ENCODE data around the gene DHX29. TPM values are rescaled to one million over a fixed set of nuclear protein-coding genes. Genes with fewer than 3 reads are reported as not detected.

DHX29 gene
- total and polyA plus RNA-seq, 2 donors from 2014 or later (not counting 2 experiments from before 2014, with no cell fraction given): 10.2 to 37.5 TPM

Other genes starting within 250 kb of the DHX29 start
- not detected in 2 replicates for gene GZMA, start 205.0 kb downstream of the DHX29 start, total RNA-seq
- not detected in 2 replicates for gene GZMA, start 205.0 kb downstream of the DHX29 start, polyA plus RNA-seq
- gene GPX8, start 147.5 kb downstream of the DHX29 start, total RNA-seq: 47.2 and 63.1 TPM in 2 replicates
- 44.5 and 49.1 TPM in 2 replicates for gene GPX8, start 147.5 kb downstream of the DHX29 start, polyA plus RNA-seq
- not detected in 2 replicates for gene CDC20B, start 134.5 kb downstream of the DHX29 start, total RNA-seq
- gene CDC20B, start 134.5 kb downstream of the DHX29 start, polyA plus RNA-seq: not detected in 2 replicates
- 0.10 TPM in 1 of 2 replicates, not detected in the other for gene MCIDAS, start 80.4 kb downstream of the DHX29 start, total RNA-seq
- 0.02 TPM in 1 of 2 replicates, not detected in the other for gene MCIDAS, start 80.4 kb downstream of the DHX29 start, polyA plus RNA-seq
- gene CCNO, start 74.1 kb downstream of the DHX29 start, total RNA-seq: 0.42 and 1.9 TPM in 2 replicates
- 0.93 and 2.9 TPM in 2 replicates for gene CCNO, start 74.1 kb downstream of the DHX29 start, polyA plus RNA-seq
- gene MTREX, start 295 bp upstream of the DHX29 start, total RNA-seq: 60.9 and 65.5 TPM in 2 replicates
- gene MTREX, start 295 bp upstream of the DHX29 start, polyA plus RNA-seq: 25.1 and 31.6 TPM in 2 replicates
- gene PLPP1, start 227.3 kb upstream of the DHX29 start, total RNA-seq: 7.4 and 9.7 TPM in 2 replicates
- 7.1 and 9.1 TPM in 2 replicates for gene PLPP1, start 227.3 kb upstream of the DHX29 start, polyA plus RNA-seq

All from foreskin keratinocyte (primary cell).